ENCODE measurements around the gene GHR.

- TF ChIP-seq CTCF (IDR thresholded peaks at IDR 0.05; ENCODE audit: low read depth, low read length): no peak
- TF ChIP-seq POLR2A (IDR thresholded peaks at IDR 0.05; ENCODE audit: extremely low read depth, insufficient read length): no peak
Observed at GRCh38 chr5:42680046-42680445, 256.8 kb downstream of the GHR start.

Data from NB4 (cell line).